Spinal cord (tissue), 10 donors: Measurements from ENCODE around the gene OST4. TPM values are rescaled to one million over a fixed set of nuclear protein-coding genes. Genes with fewer than 3 reads are reported as not detected.

Source experiments
- DNase-seq, 6 donors: peaks; one replicate each; pipeline versions ENCODE4 v3.0.0 to v3.0.0-alpha.2; 2013 to 2015; ENCODE audit warnings: low spot score in 6 of 6, low read depth in 4 of 6
- H3K27ac ChIP-seq: one replicate; pipeline ENCODE4 v1.5.1; 2013; ENCODE audit warnings: low read depth, low read length, control low read depth
- H3K27me3 ChIP-seq: one replicate; pipeline ENCODE4 v1.6.1; 2013; ENCODE audit warnings: low read length; ENCODE audit not compliant: control insufficient read depth, insufficient read depth
- H3K36me3 ChIP-seq: one replicate; pipeline ENCODE4 v1.6.1; 2013; ENCODE audit warnings: low read length; ENCODE audit not compliant: control insufficient read depth, insufficient read depth
- H3K4me1 ChIP-seq: one replicate; pipeline ENCODE4 v1.6.1; 2013; ENCODE audit warnings: low read length; ENCODE audit not compliant: control insufficient read depth, insufficient read depth
- H3K4me3 ChIP-seq: one replicate; pipeline ENCODE4 v1.5.1; 2013; ENCODE audit warnings: low read depth, low read length, control low read depth
- H3K9me3 ChIP-seq: one replicate; pipeline ENCODE4 v1.6.1; 2013; ENCODE audit warnings: low read length; ENCODE audit not compliant: control insufficient read depth, insufficient read depth
- WGBS: methylation state at CpG from one replicate; pipeline ENCODE4 v1.1.5; 2013; ENCODE audit warnings: missing lambda C conversion rate; ENCODE audit not compliant: insufficient coverage; 5-methylcytosine and 5-hydroxymethylcytosine counted together
- polyA plus RNA-seq, 2 donors: library from polyadenylated mRNA; unstranded; fragments of 120-200 nt; gene quantifications; one replicate each; pipeline ENCODE4 v1.2.1, GENCODE V29; 2013; ENCODE audit not compliant: insufficient read length in 2 of 2
- total RNA-seq, 2 donors: library from RNA; depleted of rRNA in 1 of 2; stranded (reverse); fragments of 120-200 nt in 1 of 2; fragments of >200 nt in 1 of 2; gene quantifications; one replicate each; pipeline versions ENCODE4 v1.2.3 to v1.2.4, GENCODE V29; 2013 to 2014
- donor health status: healthy.

The OST4 gene
- total and polyA plus RNA-seq, 4 donors = 191 to 454 (median 217) TPM

DNA sequence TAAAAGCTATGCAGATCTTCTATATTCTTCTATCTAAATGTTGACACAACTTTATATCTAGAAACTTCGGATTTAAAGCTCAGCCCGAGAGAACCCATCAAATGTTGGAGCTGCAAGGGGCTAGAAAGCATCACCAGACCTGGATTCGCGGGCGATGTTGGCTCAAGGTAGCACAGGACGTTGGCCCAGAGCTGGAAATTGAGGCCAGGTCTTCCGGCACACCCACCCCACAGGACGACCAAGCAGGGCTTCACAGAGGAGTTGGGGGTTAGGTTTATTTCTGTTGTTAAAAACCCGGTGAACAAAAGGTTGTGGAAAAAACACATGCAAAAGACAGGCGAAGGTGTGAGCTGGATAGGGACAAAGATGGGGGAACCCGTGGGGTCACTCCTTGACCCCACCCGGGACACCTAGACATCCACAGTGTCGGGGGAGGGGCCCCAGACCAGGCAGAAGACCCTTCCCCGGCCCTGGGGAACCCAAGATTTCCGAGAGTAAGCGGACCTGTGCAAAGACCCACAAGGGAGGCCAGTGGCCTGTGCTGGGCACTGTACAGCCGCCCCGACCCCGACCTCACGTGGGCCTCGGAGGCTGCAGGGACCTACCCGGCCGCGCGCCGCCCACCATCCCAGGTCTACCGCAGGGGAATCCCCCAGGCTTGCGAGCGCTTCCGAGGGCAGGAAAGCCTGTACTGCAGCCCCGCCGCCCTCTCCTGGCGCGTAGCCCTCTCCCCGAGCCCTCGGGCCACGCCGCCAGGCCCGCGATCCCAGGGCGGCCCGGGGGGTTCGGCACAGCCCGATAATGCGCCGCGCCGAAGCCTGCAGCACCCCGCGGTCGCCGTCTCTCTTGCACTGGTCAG is 21.8 kb downstream of the OST4 start:
- no peaks in the 10 kb centered on the region for H3K27me3 ChIP-seq
- H3K9me3 ChIP-seq = no peaks in the 10 kb centered on the region
- H3K27ac ChIP-seq = peak overlapping the region; percentile 99
- peaks cover 24% of the 10 kb centered on the region for H3K4me1 ChIP-seq
- 5% methylated on average over 50 of the region's 52 CpGs for WGBS
- DNase-seq = no peak
- peak overlapping the region; percentile 94 for H3K4me3 ChIP-seq
- H3K36me3 ChIP-seq = peaks cover 20% of the 10 kb centered on the region

DNA sequence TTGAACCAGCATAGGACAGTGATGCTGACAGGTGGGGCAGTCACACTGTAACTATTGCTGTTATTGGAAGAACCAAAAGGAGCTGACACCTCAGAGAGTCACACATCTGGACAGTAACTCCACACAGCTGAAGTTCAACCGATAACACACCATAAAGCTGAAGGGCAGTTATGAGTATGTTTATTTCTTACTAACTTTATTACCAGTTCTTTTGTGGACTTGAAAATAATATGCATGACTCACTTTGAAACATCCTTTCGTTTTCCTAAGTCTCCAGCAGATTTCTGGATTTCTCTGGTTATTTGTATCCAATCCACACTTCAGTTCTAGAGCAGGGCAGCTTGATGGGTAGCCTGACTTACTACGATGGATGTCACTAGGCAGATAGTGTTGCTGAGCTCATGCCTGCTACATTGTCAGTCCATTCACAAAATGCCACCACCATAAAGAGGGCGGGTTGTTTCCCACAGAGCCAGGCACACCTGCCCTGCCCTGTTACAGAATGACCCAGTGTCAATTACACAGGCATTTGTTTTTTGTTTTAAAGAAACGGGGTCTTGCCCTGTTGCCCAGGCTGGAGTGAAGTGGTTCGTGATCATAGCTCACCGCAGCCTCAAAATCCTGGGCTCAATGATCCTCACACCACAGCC is 28.3 kb downstream of the OST4 start:
- no peaks in the 10 kb centered on the region for H3K27me3 ChIP-seq
- no peak for DNase-seq
- H3K36me3 ChIP-seq = peaks cover 33% of the 10 kb centered on the region
- no peaks in the 10 kb centered on the region for H3K9me3 ChIP-seq
- no peaks in the 10 kb centered on the region for H3K4me1 ChIP-seq
- 83% methylated on average over 4 of the region's 7 CpGs for WGBS
- no peak overlapping the region for H3K27ac ChIP-seq
- no peak overlapping the region for H3K4me3 ChIP-seq

DNA sequence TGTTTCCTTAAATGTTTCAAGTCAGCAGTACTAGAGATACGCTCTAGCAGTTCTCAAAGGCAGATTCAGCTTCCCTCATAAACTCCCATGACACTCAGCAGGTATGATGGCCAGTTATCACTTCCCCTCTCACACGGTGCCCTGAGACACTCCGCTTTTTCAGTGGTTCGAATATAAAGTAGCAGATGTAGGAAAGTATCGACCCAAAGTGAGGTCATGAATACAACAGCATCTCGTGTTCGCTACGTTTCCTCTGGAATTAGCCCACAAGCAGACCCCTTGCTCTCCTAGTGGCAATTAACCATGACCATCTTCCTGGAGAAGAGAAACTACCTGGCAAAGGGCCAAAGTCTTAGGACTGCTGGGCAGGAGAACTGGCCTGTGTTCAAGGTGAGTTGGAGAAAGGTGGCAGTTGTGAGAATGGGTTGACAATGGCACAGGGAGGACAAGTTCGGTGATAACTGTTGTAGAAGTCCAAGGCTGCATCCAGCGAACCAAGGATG is 29.2 kb downstream of the OST4 start:
- WGBS = 78% methylated on average over 6 of the region's 10 CpGs
- H3K9me3 ChIP-seq = no peaks in the 10 kb centered on the region
- no peak overlapping the region for H3K27ac ChIP-seq
- H3K4me3 ChIP-seq = no peak overlapping the region
- H3K27me3 ChIP-seq = no peaks in the 10 kb centered on the region
- peak in 1 of 6 donors; percentile 10 for DNase-seq
- no peaks in the 10 kb centered on the region for H3K4me1 ChIP-seq
- peaks cover 42% of the 10 kb centered on the region for H3K36me3 ChIP-seq

DNA sequence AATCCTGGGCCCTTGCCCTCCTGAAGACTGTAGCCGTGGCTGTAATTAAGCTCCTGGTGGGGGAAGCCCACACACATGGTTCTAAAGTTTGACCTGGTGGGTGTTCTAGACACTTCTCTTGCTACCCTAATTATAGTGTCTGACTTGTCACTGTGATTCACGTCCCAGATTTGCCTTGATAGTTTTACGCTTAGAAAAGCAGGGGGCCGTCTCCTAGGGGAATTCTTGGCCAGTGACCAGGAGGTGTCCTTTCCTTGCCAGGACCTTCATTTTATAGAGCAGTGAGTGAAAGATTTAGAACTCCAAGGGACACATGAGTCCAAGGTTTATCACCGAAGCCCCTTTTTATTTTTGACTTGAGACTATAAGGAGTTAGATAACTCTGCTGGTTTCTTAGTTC is 29.7 kb downstream of the OST4 start:
- peak in 2 of 6 donors; percentile 14 to 30 for DNase-seq
- 23% methylated on average over 4 of the region's 5 CpGs for WGBS
- no peaks in the 10 kb centered on the region for H3K27me3 ChIP-seq
- peaks cover 47% of the 10 kb centered on the region for H3K36me3 ChIP-seq
- H3K4me3 ChIP-seq = no peak overlapping the region
- no peaks in the 10 kb centered on the region for H3K4me1 ChIP-seq
- no peak overlapping the region for H3K27ac ChIP-seq
- H3K9me3 ChIP-seq = no peaks in the 10 kb centered on the region

DNA sequence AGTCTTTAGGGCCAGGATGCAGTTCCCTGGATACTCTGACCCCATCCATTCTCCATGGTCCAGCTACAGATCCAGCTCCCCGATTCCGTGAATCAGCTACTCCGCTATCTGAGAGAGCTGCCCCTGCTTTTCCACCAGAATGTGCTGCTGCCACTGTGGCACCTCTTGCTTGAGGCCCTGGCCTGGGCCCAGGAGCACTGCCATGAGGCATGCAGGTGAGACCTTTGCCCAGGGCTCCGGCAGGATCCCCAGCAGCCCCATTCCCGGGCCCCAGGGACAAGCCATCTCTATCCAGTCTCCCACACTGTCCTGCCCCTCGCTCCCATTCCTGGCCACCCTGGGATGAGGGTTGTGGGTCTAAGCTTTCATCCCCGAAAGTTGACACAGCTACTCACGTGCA is 31.2 kb downstream of the OST4 start:
- no peaks in the 10 kb centered on the region for H3K27me3 ChIP-seq
- no peak for DNase-seq
- 83% methylated on average over 6 of the region's 8 CpGs for WGBS
- no peak overlapping the region for H3K4me3 ChIP-seq
- peaks cover 61% of the 10 kb centered on the region for H3K36me3 ChIP-seq
- no peak overlapping the region for H3K27ac ChIP-seq
- no peaks in the 10 kb centered on the region for H3K4me1 ChIP-seq
- no peaks in the 10 kb centered on the region for H3K9me3 ChIP-seq

DNA sequence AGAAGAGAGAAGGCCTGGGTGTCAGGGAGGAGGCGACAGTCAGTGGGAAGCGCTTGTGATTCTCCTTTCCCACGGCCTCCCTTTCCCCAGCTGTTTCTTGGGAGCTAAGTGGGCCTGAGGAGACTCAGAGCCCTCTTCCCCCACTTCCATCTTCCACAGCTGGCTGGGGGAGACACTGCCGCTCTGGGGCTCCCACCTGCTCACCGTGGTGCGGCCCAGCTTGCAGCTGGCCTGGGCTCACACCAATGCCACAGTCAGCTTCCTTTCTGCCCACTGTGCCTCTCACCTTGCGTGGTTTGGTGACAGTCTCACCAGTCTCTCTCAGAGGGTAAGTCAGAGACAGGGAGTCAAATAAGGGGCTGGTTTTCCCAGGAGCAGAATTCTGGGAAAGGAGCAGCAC is 31.6 kb downstream of the OST4 start:
- no peaks in the 10 kb centered on the region for H3K9me3 ChIP-seq
- no peak for DNase-seq
- no peak overlapping the region for H3K4me3 ChIP-seq
- no peaks in the 10 kb centered on the region for H3K4me1 ChIP-seq
- no peak overlapping the region for H3K27ac ChIP-seq
- no peaks in the 10 kb centered on the region for H3K27me3 ChIP-seq
- 98% methylated on average over 4 of the region's 7 CpGs for WGBS
- H3K36me3 ChIP-seq = peaks cover 66% of the 10 kb centered on the region

DNA sequence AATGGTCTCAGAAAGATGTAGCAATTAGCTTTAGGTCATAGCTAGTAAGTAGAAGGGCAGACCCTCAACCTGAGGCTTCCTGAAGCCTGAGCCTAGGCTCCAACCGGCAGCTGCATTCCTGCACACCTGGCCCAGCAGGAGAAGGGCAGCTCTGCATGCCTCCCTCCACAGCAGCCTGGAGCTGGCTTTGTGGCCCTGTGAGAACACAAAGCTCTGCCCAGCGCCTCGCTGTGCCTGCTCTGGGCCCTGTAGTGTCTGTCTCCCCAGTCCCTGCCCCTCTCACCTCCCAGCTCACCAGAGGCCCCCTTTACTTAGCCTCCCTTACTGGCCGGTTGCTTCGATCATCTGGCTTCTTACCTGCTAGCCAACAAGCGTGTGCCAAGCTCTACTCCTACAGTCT is 32.0 kb downstream of the OST4 start:
- DNase-seq = no peak
- H3K27me3 ChIP-seq = no peaks in the 10 kb centered on the region
- no peak overlapping the region for H3K4me3 ChIP-seq
- H3K4me1 ChIP-seq = no peaks in the 10 kb centered on the region
- no peaks in the 10 kb centered on the region for H3K9me3 ChIP-seq
- 94% methylated on average over 3 of the region's 6 CpGs for WGBS
- peaks cover 66% of the 10 kb centered on the region for H3K36me3 ChIP-seq
- H3K27ac ChIP-seq = no peak overlapping the region

DNA sequence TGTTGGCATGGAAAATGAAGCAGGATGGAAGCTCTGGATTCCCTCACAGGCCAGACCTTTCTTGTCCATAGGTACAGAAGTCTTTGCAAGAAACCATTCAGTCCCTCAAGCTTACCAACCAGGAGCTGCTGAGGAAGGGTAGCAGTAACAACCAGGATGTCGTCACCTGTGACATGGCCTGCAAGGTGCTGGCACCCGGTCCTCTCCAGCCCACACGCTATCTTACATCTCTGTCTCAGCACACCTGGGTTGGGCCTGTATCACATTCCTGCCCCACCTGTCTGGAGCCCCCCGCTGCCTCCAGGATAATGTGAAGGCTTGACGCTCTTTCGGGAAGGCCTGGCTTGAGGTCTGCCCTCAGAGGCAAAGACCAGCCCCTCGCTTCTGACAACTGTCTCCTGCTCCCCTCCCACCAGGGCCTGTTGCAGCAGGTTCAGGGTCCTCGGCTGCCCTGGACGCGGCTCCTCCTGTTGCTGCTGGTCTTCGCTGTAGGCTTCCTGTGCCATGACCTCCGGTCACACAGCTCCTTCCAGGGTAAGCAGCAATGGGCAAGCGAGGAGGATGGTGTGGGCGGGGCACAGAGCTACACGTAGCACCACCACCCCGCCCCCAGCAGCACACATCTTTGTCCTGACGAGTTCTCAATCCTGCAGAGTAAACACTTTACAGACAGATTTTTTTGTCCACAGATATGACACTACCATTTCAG is 32.7 kb downstream of the OST4 start:
- Histone ChIP-seq H3K4me1 (peaks cover 4% of the 10 kb centered on the region), H3K4me3 (no peak overlapping the region), H3K36me3 (peaks cover 66% of the 10 kb centered on the region), H3K27me3 (no peaks in the 10 kb centered on the region), H3K27ac (no peak overlapping the region), H3K9me3 (no peaks in the 10 kb centered on the region)
- WGBS = 90% methylated on average over 15 of the region's 17 CpGs
- no peak for DNase-seq

DNA sequence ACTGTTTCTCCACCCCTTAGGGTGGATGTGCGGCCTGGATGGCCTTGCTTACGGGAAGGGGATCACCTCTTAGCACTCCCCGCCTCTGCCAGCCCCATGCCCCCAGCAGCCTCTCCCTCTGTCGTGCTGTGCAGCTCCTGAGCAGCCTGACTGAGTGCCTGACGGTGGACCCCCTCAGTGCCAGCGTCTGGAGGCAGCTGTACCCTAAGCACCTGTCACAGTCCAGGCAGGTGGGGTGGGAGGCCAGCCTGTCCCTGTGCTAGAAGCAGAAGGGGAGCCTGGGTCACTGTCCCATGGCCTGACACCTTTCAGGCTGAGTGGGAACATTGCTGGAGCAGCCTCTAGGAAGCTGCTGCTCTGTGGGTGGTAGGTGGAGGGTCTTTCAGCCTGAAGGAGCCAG is 33.4 kb downstream of the OST4 start:
- Histone ChIP-seq H3K9me3 (no peaks in the 10 kb centered on the region), H3K27me3 (no peaks in the 10 kb centered on the region), H3K4me1 (peaks cover 10% of the 10 kb centered on the region), H3K36me3 (peaks cover 66% of the 10 kb centered on the region), H3K27ac (no peak overlapping the region), H3K4me3 (no peak overlapping the region)
- WGBS = 90% methylated on average over 6 of the region's 6 CpGs
- DNase-seq = no peak
